DND-41 (cell line): ENCODE measurements around the gene MAST4.
A peak's percentile ranks its signal among the peaks of the same experiment; 100 is the strongest.

Experiments
- ATAC-seq: fragments of 200-7000 bp; cut with Tn5 transposase; 3 replicates; pipeline ENCODE4 v1.9.1; 2021; ENCODE audit warnings: low read depth; ENCODE audit not compliant: insufficient read depth
- DNase-seq: peaks from one replicate; pipeline ENCODE4 v3.0.0-alpha.2; 2020
- H2AFZ ChIP-seq: 2 replicates; pipeline ENCODE4 v1.6.0; 2012; ENCODE audit warnings: low read depth, low read length
- H3K27ac ChIP-seq: 2 replicates; pipeline ENCODE4 v1.5.1; 2012; ENCODE audit warnings: low read length, inconsistent platforms
- H3K27me3 ChIP-seq: fragments of 200-600 bp; sonication (generic); 2 replicates; pipeline ENCODE4 v1.6.0; 2012; ENCODE audit warnings: low read length, mild to moderate bottlenecking, inconsistent platforms; ENCODE audit not compliant: insufficient read depth, poor library complexity
- H3K36me3 ChIP-seq: 2 replicates; pipeline ENCODE4 v1.5.1; 2012; ENCODE audit warnings: low read length, inconsistent platforms; ENCODE audit not compliant: insufficient read depth
- H3K4me1 ChIP-seq: 2 replicates; pipeline ENCODE4 v1.5.1; 2012; ENCODE audit warnings: mild to moderate bottlenecking, low read length; ENCODE audit not compliant: insufficient read depth
- H3K4me2 ChIP-seq: 2 replicates; pipeline ENCODE4 v1.6.0; 2012; ENCODE audit warnings: mild to moderate bottlenecking, moderate library complexity, low read length, inconsistent platforms; ENCODE audit not compliant: insufficient read depth
- H3K4me3 ChIP-seq, 2 experiments: fragments of 200-600 bp in 1 of 2; shearing (Covaris generic) in 1 of 2; 2 replicates each; pipeline ENCODE4 v1.5.1; 2012 to 2016; ENCODE audit warnings: inconsistent platforms in 2 of 2, low read length in 2 of 2, mild to moderate bottlenecking in 2 of 2, low read depth in 1 of 2, moderate library complexity in 1 of 2
- H3K79me2 ChIP-seq: 2 replicates; pipeline ENCODE4 v1.6.0; 2012; ENCODE audit warnings: low read length, inconsistent platforms; ENCODE audit not compliant: insufficient read depth
- H3K9ac ChIP-seq: 2 replicates; pipeline ENCODE4 v1.6.0; 2012; ENCODE audit warnings: low read depth, mild to moderate bottlenecking, inconsistent platforms, low read length, moderate library complexity
- H3K9me3 ChIP-seq: 2 replicates; pipeline ENCODE4 v1.5.1; 2012; ENCODE audit warnings: low read length, moderate library complexity, mild to moderate bottlenecking, inconsistent platforms; ENCODE audit not compliant: insufficient read depth, severe bottlenecking
- H4K20me1 ChIP-seq: 2 replicates; pipeline ENCODE4 v1.6.0; 2012; ENCODE audit warnings: low read length; ENCODE audit not compliant: insufficient read depth
- EZH2 ChIP-seq: IDR thresholded peaks from 3 replicates; pipeline ENCODE4 v1.6.1; 2012; ENCODE audit warnings: borderline replicate concordance, low read depth, mild to moderate bottlenecking, moderate library complexity, low read length, inconsistent platforms; ENCODE audit not compliant: severe bottlenecking
- TF ChIP-seq, protein P1 (sequence below): IDR thresholded peaks from 2 replicates; pipeline ENCODE4 v1.5.1; 2012; ENCODE audit warnings: borderline replicate concordance, low read length, moderate library complexity, mild to moderate bottlenecking; ENCODE audit not compliant: poor library complexity, severe bottlenecking; ENCODE audit errors: extremely low read depth

Gene MAST4

DNA sequence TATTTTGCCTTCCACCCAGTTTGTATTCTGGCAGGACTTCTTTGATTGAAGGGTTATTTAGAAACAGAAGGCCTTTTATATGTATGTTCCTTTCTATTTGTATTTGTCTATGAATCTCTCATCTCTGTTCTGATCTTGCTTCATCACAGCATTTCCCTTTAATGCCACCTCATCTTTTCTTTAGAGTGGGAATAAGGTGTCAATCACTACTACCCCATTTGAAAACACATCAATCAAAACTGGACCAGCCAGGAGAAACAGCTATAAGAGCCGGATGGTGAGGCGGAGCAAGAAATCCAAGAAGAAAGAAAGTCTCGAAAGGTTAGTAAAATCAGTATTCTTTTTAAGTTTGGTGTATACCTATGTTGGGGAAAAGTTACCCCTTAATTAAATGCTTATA lies 564.1 kb downstream of the MAST4 start:
- H3K27ac ChIP-seq, result no peak overlapping the region; the same call in 1 of the 2 replicates

DNA sequence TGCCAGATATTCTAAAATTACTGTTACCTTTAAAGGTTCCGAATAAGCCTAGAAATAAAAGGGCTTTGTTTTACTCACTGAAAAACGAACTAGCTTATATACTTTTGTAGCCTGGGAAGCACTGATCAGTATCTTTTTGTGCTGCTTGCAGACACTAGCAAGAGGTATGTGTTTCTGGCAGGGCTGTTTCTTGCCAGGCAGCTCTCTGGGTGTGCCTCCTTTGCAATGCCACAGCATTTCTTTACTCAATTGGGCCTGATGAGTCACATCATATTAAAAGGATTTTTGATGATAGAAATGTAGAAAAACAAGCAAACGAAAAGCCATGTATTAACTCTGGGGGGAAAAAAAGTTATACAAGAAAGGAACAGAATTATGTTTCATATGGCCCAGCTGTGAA lies 564.8 kb downstream of the MAST4 start:
- Histone ChIP-seq H3K4me3 (no peak overlapping the region), H4K20me1 (peaks cover 32% of the 10 kb centered on the region), H3K27ac (peak overlapping the region; percentile 15; the same call in 1 of the 2 replicates), H3K4me2 (no peak overlapping the region), H3K9ac (no peak overlapping the region), H3K4me1 (peaks cover 52% of the 10 kb centered on the region), H3K27me3 (no peaks in the 10 kb centered on the region), H2AFZ (no peak overlapping the region), H3K9me3 (no peaks in the 10 kb centered on the region), H3K79me2 (peaks cover 43% of the 10 kb centered on the region), H3K36me3 (peaks cover 44% of the 10 kb centered on the region)
- DNase-seq (peak; percentile 51), ATAC-seq (no peak)
- TF ChIP-seq, protein P1, sequence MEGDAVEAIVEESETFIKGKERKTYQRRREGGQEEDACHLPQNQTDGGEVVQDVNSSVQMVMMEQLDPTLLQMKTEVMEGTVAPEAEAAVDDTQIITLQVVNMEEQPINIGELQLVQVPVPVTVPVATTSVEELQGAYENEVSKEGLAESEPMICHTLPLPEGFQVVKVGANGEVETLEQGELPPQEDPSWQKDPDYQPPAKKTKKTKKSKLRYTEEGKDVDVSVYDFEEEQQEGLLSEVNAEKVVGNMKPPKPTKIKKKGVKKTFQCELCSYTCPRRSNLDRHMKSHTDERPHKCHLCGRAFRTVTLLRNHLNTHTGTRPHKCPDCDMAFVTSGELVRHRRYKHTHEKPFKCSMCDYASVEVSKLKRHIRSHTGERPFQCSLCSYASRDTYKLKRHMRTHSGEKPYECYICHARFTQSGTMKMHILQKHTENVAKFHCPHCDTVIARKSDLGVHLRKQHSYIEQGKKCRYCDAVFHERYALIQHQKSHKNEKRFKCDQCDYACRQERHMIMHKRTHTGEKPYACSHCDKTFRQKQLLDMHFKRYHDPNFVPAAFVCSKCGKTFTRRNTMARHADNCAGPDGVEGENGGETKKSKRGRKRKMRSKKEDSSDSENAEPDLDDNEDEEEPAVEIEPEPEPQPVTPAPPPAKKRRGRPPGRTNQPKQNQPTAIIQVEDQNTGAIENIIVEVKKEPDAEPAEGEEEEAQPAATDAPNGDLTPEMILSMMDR, result no peak
- no peak for TF ChIP-seq EZH2

More for the DNA sequence above, 564.1 kb downstream of the MAST4 start:
- no peak overlapping the region for H3K9ac ChIP-seq
- DNase-seq, result no peak
- no peak overlapping the region for H3K4me3 ChIP-seq
- no peak overlapping the region for H2AFZ ChIP-seq
- H3K79me2 ChIP-seq, result peaks cover 37% of the 10 kb centered on the region
- no peaks in the 10 kb centered on the region for H3K27me3 ChIP-seq
- no peaks in the 10 kb centered on the region for H3K9me3 ChIP-seq
- ATAC-seq, result no peak
- no peak overlapping the region for H3K4me2 ChIP-seq
- H3K4me1 ChIP-seq, result peaks cover 52% of the 10 kb centered on the region
- H4K20me1 ChIP-seq, result peaks cover 30% of the 10 kb centered on the region
- peaks cover 40% of the 10 kb centered on the region for H3K36me3 ChIP-seq
- TF ChIP-seq, protein P1, result no peak
- no peak for TF ChIP-seq EZH2

DNA sequence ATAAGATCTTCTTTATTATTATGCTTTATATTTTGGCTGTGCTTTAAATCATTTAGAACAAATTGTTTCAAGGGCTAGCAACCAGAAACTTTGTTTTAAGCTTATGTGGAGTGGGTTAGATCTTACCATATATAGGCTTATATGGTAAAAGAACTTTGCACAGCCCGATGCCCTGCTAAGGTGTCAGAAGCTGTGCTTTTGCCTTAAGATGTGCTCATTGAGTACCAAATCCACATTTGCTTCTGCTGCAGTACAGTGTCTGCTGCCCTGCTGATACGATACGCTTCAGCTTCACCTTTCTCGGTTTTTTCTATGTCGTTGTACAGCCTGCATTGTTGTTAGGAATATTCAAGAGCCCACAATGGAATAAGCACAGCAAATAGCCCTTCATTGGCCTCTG lies 565.6 kb downstream of the MAST4 start:
- Histone ChIP-seq H3K9me3 (no peaks in the 10 kb centered on the region), H2AFZ (no peak overlapping the region), H3K9ac (peak overlapping the region; percentile 95), H3K79me2 (peaks cover 50% of the 10 kb centered on the region), H3K27ac (peak overlapping the region; percentile 95; the same call in 1 of the 2 replicates), H3K4me2 (peak overlapping the region; percentile 90), H3K27me3 (no peaks in the 10 kb centered on the region), H3K36me3 (peaks cover 40% of the 10 kb centered on the region), H4K20me1 (peaks cover 32% of the 10 kb centered on the region), H3K4me1 (peaks cover 57% of the 10 kb centered on the region), H3K4me3 (peak overlapping the region in 1 of 2 experiments; percentile 87; a peak in 1 of 4 replicates)
- ATAC-seq (no peak), DNase-seq (no peak)
- TF ChIP-seq, protein P1, result no peak
- TF ChIP-seq EZH2, result no peak

GRCh38 chr5:67163231-67163756 lies 567.1 kb downstream of the MAST4 start:
- peak; percentile 23 for ATAC-seq
- Histone ChIP-seq H3K36me3 (peaks cover 40% of the 10 kb centered on the region), H3K4me1 (peaks cover 71% of the 10 kb centered on the region), H3K4me3 (peak overlapping the region; percentile 71 to 87), H3K9me3 (no peaks in the 10 kb centered on the region), H3K27ac (peak overlapping the region; percentile 95), H3K27me3 (no peaks in the 10 kb centered on the region), H3K9ac (peak overlapping the region; percentile 95), H3K4me2 (peak overlapping the region; percentile 90), H4K20me1 (peaks cover 32% of the 10 kb centered on the region), H2AFZ (peak overlapping the region; percentile 4; the same call in 1 of the 2 replicates), H3K79me2 (peaks cover 55% of the 10 kb centered on the region)
- peak; percentile 82 for DNase-seq
- TF ChIP-seq EZH2, result no peak
- TF ChIP-seq, protein P1, result peak; percentile 85
